Epithelial cell of proximal tubule (primary cell): Measurements from ENCODE around the gene ZNF566. TPM values are rescaled to one million over a fixed set of nuclear protein-coding genes. Genes with fewer than 3 reads are reported as not detected.

Experiments
- DNase-seq: peaks from one replicate; pipeline ENCODE4 v3.0.0-alpha.2; 2011; ENCODE audit warnings: low read depth
- H3K4me3 ChIP-seq: 2 replicates; pipeline ENCODE4 v1.5.1; 2011; ENCODE audit warnings: low read depth, mild to moderate bottlenecking, low read length
- total RNA-seq: library from RNA; depleted of rRNA; stranded (reverse); fragments of >200 nt; gene quantifications from 2 replicates; pipeline ENCODE4 v1.2.3, GENCODE V29; 2015
- TF ChIP-seq, protein P1 (sequence below): conservative IDR thresholded peaks from 2 replicates; pipeline ENCODE4 v1.5.1; 2012; ENCODE audit warnings: low read depth, mild to moderate bottlenecking, low read length

Gene ZNF566
- total RNA-seq: 2.7 and 2.9 TPM in 2 replicates

DNA sequence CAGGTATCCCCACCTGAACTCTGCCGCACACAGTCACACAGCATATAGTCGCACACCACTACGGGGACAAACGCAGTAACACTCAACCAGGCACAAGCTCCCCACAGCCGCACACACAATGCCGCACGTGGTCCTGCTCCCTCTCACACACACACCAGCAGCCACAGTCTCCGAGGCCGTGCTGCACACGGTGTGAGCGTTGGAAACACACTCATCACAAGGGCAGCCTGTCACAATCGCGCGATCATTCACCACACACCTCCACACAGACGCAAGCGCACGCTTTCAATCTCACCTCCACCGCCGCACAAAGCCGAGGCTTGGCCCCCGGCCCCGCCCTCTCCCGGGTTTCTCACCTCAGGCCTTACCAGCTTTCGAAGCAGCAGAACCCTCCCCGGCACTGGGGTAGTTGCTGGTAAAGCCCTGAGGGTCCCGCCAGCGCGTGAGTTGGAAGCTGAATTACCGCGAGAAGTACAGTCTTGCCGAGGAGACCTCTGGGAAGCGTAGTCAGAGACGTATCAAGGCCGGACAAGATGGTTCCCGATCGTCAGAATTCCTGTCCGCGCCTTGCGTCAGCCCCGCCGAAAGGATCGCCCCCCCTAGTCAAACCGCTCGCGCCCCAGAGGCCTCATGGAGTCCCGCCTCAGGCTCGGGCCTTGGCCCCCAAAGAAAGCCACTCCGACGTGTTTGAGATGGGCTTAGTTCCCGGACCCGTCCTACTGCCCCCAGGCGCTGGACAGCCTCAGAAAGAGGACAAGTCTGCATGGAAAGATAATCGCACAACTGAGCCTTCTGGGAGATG lies at the start of gene ZNF566:
ZNF566 (minus strand) TSS at position 444 of the 802 bp plus-strand sequence. CDS start 13,004 bp downstream, outside the sequence.
- DNase-seq: peak; percentile 89
- peak within 1 kb of the TSS; percentile 92 for H3K4me3 ChIP-seq
- TF ChIP-seq, protein P1, sequence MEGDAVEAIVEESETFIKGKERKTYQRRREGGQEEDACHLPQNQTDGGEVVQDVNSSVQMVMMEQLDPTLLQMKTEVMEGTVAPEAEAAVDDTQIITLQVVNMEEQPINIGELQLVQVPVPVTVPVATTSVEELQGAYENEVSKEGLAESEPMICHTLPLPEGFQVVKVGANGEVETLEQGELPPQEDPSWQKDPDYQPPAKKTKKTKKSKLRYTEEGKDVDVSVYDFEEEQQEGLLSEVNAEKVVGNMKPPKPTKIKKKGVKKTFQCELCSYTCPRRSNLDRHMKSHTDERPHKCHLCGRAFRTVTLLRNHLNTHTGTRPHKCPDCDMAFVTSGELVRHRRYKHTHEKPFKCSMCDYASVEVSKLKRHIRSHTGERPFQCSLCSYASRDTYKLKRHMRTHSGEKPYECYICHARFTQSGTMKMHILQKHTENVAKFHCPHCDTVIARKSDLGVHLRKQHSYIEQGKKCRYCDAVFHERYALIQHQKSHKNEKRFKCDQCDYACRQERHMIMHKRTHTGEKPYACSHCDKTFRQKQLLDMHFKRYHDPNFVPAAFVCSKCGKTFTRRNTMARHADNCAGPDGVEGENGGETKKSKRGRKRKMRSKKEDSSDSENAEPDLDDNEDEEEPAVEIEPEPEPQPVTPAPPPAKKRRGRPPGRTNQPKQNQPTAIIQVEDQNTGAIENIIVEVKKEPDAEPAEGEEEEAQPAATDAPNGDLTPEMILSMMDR: peak; percentile 9

DNA sequence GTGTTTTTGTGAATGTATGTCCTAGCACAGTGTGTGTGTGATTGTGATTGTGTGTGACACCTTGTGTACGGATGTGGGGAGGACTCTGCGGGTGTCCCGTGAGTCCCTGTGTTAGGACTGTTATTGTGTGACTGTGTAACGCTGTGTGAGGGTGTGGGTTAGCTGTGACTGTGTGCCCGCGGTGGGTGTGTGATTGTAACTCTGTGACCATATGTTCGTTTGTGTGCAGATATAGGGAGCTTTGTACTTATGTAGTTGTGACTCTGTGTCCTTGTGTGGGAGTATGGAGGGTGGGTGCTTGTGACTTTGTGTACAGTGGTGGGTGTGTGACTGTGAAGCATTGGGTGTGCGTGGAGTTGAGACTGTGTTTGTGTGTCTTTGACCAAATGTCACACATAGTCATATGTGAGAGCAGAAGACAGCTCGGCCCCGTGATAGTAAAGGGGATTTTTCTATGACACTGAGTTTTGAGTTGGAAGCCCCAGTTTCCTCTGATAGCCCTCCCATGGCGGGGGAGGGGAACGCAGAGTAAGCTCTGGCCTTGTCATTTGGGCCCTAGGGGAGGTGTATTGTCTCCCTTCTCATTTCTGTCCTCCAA lies 39.7 kb upstream of the ZNF566 start:
- TF ChIP-seq, protein P1: no peak
- peak overlapping the region; percentile 72 for H3K4me3 ChIP-seq
- DNase-seq: no peak

DNA sequence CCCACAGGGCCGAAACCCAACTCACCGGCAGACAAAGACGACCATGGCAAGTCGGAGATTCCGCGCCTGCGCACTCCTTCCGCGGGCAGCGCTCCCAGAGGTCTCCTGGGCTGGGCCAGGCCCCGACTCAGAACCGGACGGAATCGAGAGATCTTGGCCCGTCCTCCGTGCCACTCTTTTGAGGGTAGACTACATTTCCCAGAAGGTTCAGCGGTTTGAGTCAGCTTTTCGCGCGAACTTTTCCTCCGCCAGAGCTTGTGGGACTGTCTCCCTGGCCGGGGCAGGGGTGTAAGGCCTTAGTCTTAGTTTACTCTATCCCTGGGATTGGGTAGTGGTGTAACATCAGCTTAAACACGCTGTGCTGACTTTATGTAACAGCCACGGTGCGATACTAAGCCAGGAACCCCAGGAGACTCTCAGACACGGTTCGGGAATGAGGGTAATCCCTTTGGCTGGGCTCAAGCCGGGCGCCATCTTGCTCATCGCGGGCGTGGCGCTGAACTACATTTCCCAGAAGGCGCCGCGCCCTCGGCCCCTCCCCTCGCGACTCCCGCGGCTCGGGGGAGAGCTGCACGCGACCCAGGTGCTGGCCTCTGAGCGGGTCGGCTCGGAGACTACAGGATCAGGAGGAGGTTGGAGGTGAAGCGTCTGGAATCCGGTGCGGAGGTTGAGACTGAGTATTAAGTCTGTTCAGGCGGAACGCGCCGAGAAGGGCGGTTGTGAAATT lies 39.0 kb upstream of the ZNF566 start, which contains the start of gene ZNF260:
ZNF260 (minus strand) TSS at position 78 of the 727 bp plus-strand sequence. CDS start 13,033 bp downstream, outside the sequence.
- peak; percentile 90 for DNase-seq
- H3K4me3 ChIP-seq: peak within 1 kb of the TSS; percentile 72
- TF ChIP-seq, protein P1: no peak

DNA sequence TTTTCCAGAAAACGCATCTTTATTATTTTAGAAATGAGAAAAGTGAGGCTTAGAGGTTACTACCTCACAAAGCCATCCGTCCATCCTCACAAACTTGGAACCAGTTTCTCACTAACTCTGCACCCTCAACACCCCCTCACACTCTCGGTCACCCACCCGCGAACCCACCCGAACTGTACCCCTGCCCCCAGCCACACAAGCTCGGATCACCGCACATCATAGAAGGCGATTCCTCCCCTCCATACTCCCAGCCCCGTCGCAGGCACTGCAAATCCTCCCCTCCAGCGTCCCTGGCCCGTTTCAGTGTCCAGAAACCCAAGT lies 38.5 kb upstream of the ZNF566 start:
- peak overlapping the region; percentile 72 for H3K4me3 ChIP-seq
- no peak for DNase-seq
- TF ChIP-seq, protein P1: no peak

DNA sequence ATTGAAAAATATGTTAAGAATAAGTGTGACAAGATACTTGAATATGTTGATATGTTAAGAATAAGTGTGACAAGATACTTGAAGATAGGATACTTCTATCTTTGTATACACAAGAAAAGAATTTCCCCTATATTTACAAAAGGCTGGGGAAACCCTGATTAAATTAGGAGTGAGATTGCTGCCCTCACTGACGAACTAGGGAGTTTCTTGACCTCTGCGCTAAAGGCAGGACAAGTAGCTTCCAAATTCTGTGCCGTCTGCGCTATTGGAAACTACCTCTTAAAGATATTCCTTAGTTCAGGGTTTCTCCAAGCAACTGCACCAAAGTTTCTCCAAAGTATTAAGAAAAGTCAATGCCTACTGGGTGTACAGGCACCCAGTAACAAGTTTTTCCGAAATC lies 38.0 kb upstream of the ZNF566 start:
- H3K4me3 ChIP-seq: peak overlapping the region; percentile 72
- TF ChIP-seq, protein P1: no peak
- no peak for DNase-seq

DNA sequence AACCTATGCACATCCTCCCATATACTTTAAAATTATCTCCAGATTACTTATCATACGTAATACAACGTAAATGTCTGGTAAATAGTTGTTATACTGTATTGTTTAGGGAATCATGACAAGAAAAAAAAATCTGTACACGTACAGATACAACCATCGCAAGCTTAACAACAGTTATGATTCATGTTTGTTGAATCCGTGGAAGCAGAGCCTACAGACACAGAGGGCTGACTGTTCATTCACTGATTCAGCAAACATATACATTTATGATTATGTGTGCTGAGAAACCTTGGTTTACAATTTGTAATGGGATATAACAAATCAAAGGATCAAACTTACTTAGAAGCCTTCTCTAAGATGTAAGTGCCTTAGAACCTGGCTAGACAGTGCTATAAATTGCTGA lies 37.2 kb upstream of the ZNF566 start:
- DNase-seq: no peak
- peak overlapping the region; percentile 72 for H3K4me3 ChIP-seq
- TF ChIP-seq, protein P1: no peak
